SHP77 treated with DMSO at 0.1 percent for 48 hours (cell line): Measurements from ENCODE around the gene NUP210.

Experiments used
- DNase-seq: peaks from one replicate; lab custom pipeline; 2025; lab: John Stamatoyannopoulos, UW

Gene NUP210

GRCh38 chr3:13288732-13289718 is 131.1 kb downstream of the NUP210 start:
- no peak for DNase-seq

- no peak for DNase-seq
Observed at GRCh38 chr3:13287833-13288232, 132.3 kb downstream of the NUP210 start.

- DNase-seq, result no peak
Observed at GRCh38 chr3:13286873-13287272, 133.2 kb downstream of the NUP210 start.

GRCh38 chr3:13285007-13285567 is 135.0 kb downstream of the NUP210 start:
- DNase-seq, result no peak

GRCh38 chr3:13283877-13284264 is 136.3 kb downstream of the NUP210 start:
- DNase-seq, result no peak

- peak; percentile 14 for DNase-seq
Observed at GRCh38 chr3:13282986-13283876, 136.9 kb downstream of the NUP210 start.

GRCh38 chr3:13282358-13282985 is 137.7 kb downstream of the NUP210 start:
- DNase-seq, result no peak

- no peak for DNase-seq
Observed at GRCh38 chr3:13281507-13282357, 138.4 kb downstream of the NUP210 start.

GRCh38 chr3:13280811-13281506 is 139.2 kb downstream of the NUP210 start:
- DNase-seq, result no peak

GRCh38 chr3:13280122-13280790 is 139.9 kb downstream of the NUP210 start:
- DNase-seq, result no peak

- no peak for DNase-seq
Observed at GRCh38 chr3:13279532-13279910, 140.6 kb downstream of the NUP210 start.

- no peak for DNase-seq
Observed at GRCh38 chr3:13278783-13279531, 141.2 kb downstream of the NUP210 start.

GRCh38 chr3:13277860-13278531 is 142.1 kb downstream of the NUP210 start:
- no peak for DNase-seq

GRCh38 chr3:13277196-13277813 is 142.8 kb downstream of the NUP210 start:
- DNase-seq, result no peak

GRCh38 chr3:13276438-13277195 is 143.5 kb downstream of the NUP210 start:
- DNase-seq, result no peak

- DNase-seq, result no peak
Observed at GRCh38 chr3:13275376-13276005, 144.6 kb downstream of the NUP210 start.
